GM23248 (cell line): Measurements from ENCODE around the gene CMIP. TPM values are rescaled to one million over a fixed set of nuclear protein-coding genes. Genes with fewer than 3 reads are reported as not detected.

ENCODE experiments used
- DNase-seq: peaks from one replicate; pipeline ENCODE4 v3.0.0-alpha.2; 2015
- H2AFZ ChIP-seq: fragments of 200-600 bp; sonication (generic); 2 replicates; pipeline ENCODE4 v1.6.1; 2016; ENCODE audit warnings: antibody characterized with exemption
- H3F3A ChIP-seq: fragments of 200-600 bp; sonication (generic); 2 replicates; pipeline ENCODE4 v1.6.1; 2016; ENCODE audit warnings: mild to moderate bottlenecking, antibody characterized with exemption, mixed run types; ENCODE audit not compliant: insufficient read depth
- H3K27ac ChIP-seq: fragments of 200-600 bp; sonication (generic); 2 replicates; pipeline ENCODE4 v1.5.1; 2016; ENCODE audit warnings: mild to moderate bottlenecking
- H3K27me3 ChIP-seq: fragments of 200-600 bp; sonication (generic); replicated peaks from 2 replicates; pipeline ENCODE4 v1.6.1; 2016; ENCODE audit warnings: mild to moderate bottlenecking; ENCODE audit not compliant: insufficient read depth
- H3K36me3 ChIP-seq: fragments of 200-600 bp; sonication (generic); 2 replicates; pipeline ENCODE4 v1.6.1; 2016; ENCODE audit warnings: low read depth, mild to moderate bottlenecking
- H3K4me1 ChIP-seq: fragments of 200-600 bp; sonication (generic); 2 replicates; pipeline ENCODE4 v1.6.1; 2016; ENCODE audit warnings: mild to moderate bottlenecking; ENCODE audit not compliant: insufficient read depth
- H3K4me2 ChIP-seq: fragments of 200-600 bp; sonication (generic); one replicate; pipeline ENCODE4 v1.6.1; 2016; ENCODE audit warnings: mild to moderate bottlenecking; ENCODE audit not compliant: unreplicated experiment
- H3K4me3 ChIP-seq: fragments of 200-600 bp; sonication (generic); 2 replicates; pipeline ENCODE4 v1.5.1; 2016; ENCODE audit warnings: mild to moderate bottlenecking
- H3K79me2 ChIP-seq: fragments of 200-600 bp; sonication (generic); 2 replicates; pipeline ENCODE4 v1.6.1; 2016; ENCODE audit warnings: mild to moderate bottlenecking; ENCODE audit not compliant: insufficient read depth
- H3K9ac ChIP-seq: fragments of 200-600 bp; sonication (generic); 2 replicates; pipeline ENCODE4 v1.6.1; 2016; ENCODE audit warnings: mild to moderate bottlenecking
- H3K9me2 ChIP-seq: fragments of 200-600 bp; sonication (generic); 2 replicates; pipeline ENCODE4 v1.6.1; 2016; ENCODE audit warnings: mixed run types, mild to moderate bottlenecking, moderate library complexity; ENCODE audit not compliant: insufficient read depth
- H3K9me3 ChIP-seq: fragments of 200-600 bp; sonication (generic); one replicate; pipeline ENCODE4 v1.6.1; 2017; ENCODE audit warnings: low read depth
- H4K20me1 ChIP-seq: fragments of 200-600 bp; sonication (generic); 2 replicates; pipeline ENCODE4 v1.6.0; 2016; ENCODE audit not compliant: insufficient read depth
- EZH2 ChIP-seq: fragments of 200-600 bp; sonication (generic); IDR thresholded peaks from 2 replicates; pipeline ENCODE4 v1.6.1; 2018; ENCODE audit warnings: antibody characterized with exemption, mild to moderate bottlenecking; ENCODE audit not compliant: insufficient read depth, poor library complexity, severe bottlenecking
- EZH2phosphoT487 ChIP-seq: fragments of 200-600 bp; sonication (generic); IDR thresholded peaks from 2 replicates; pipeline ENCODE4 v1.6.1; 2018; ENCODE audit warnings: antibody characterized with exemption, moderate library complexity, mild to moderate bottlenecking, low read depth; ENCODE audit not compliant: insufficient read depth
- WGBS, 2 experiments: methylation state at CpG; one replicate each; pipeline ENCODE4 v1.1.6; 2015 to 2017; ENCODE audit warnings: low lambda C conversion rate in 2 of 2, low coverage in 1 of 2; ENCODE audit errors: missing lambda C conversion rate in 2 of 2; 5-methylcytosine and 5-hydroxymethylcytosine counted together
- in situ Hi-C: fragments of 300-500 bp; cut with MboI; formaldehyde crosslinking; loops from 2 replicates; pipeline ENCODE4 v1.15.0; 2020
- polyA plus RNA-seq: library from polyadenylated mRNA; unstranded; fragments of >200 nt; fragmentation: Nextera tagmentation; extraction: Ambion mirVana; gene quantifications from 2 replicates; pipeline ENCODE4 v1.2.1, GENCODE V29; 2016
- total RNA-seq: library from RNA; depleted of rRNA; stranded (reverse); fragments of >200 nt; shearing (Covaris generic); gene quantifications from 2 replicates; pipeline ENCODE4 v1.2.3, GENCODE V29; 2014

The CMIP gene
- total and polyA plus RNA-seq, 2 experiments from 2014 or later, result 1.5 to 9.5 TPM

GRCh38 chr16:81588326-81589081, 143.9 kb downstream of the CMIP start:
- no peak for DNase-seq
- no peaks in the 10 kb centered on the region for H3K36me3 ChIP-seq
- WGBS, 2 experiments, result 93 to 97% methylated on average over 17 of the region's 17 CpGs
- no peaks in the 10 kb centered on the region for H4K20me1 ChIP-seq
- no peak overlapping the region for H3K9ac ChIP-seq
- H3K9me3 ChIP-seq, result no peaks in the 10 kb centered on the region
- H3K27ac ChIP-seq, result no peak overlapping the region
- H3K4me3 ChIP-seq, result no peak overlapping the region
- no peaks in the 10 kb centered on the region for H3F3A ChIP-seq
- peaks cover 11% of the 10 kb centered on the region for H3K4me1 ChIP-seq
- H3K4me2 ChIP-seq, result no peak overlapping the region
- no peaks in the 10 kb centered on the region for H3K9me2 ChIP-seq
- H3K27me3 ChIP-seq, result no peaks in the 10 kb centered on the region
- no peak overlapping the region for H2AFZ ChIP-seq
- TF ChIP-seq EZH2phosphoT487, result no peak
- TF ChIP-seq EZH2, result no peak
- H3K79me2 ChIP-seq, result peaks cover 63% of the 10 kb centered on the region
- in situ Hi-C loops, result no loop called here

GRCh38 chr16:81589975-81590650, 145.5 kb downstream of the CMIP start:
- Histone ChIP-seq H3K9me3 (no peaks in the 10 kb centered on the region), H2AFZ (no peak overlapping the region), H3K4me2 (no peak overlapping the region), H3K79me2 (peaks cover 57% of the 10 kb centered on the region), H4K20me1 (no peaks in the 10 kb centered on the region), H3K36me3 (no peaks in the 10 kb centered on the region), H3K4me1 (no peaks in the 10 kb centered on the region), H3K4me3 (no peak overlapping the region), H3K27ac (no peak overlapping the region), H3K9me2 (no peaks in the 10 kb centered on the region), H3K9ac (no peak overlapping the region), H3F3A (no peaks in the 10 kb centered on the region), H3K27me3 (no peaks in the 10 kb centered on the region)
- WGBS, 2 experiments, result 81 to 85% methylated on average over 13 of the region's 13 CpGs
- DNase-seq, result no peak
- no peak for TF ChIP-seq EZH2
- TF ChIP-seq EZH2phosphoT487, result no peak
- in situ Hi-C loops, result no loop called here

- H3F3A ChIP-seq, result no peaks in the 10 kb centered on the region
- no peaks in the 10 kb centered on the region for H3K9me2 ChIP-seq
- no peak overlapping the region for H3K4me3 ChIP-seq
- H3K27me3 ChIP-seq, result no peaks in the 10 kb centered on the region
- TF ChIP-seq EZH2phosphoT487 (no peak), EZH2 (no peak)
- in situ Hi-C loops, result no loop called here
- no peaks in the 10 kb centered on the region for H3K9me3 ChIP-seq
- H3K4me1 ChIP-seq, result no peaks in the 10 kb centered on the region
- H2AFZ ChIP-seq, result no peak overlapping the region
- DNase-seq, result no peak
- H4K20me1 ChIP-seq, result no peaks in the 10 kb centered on the region
- H3K36me3 ChIP-seq, result no peaks in the 10 kb centered on the region
- 86 to 88% methylated on average over 5 of the region's 5 CpGs for WGBS, 2 experiments
- H3K9ac ChIP-seq, result no peak overlapping the region
- peaks cover 60% of the 10 kb centered on the region for H3K79me2 ChIP-seq
- H3K27ac ChIP-seq, result no peak overlapping the region
- H3K4me2 ChIP-seq, result no peak overlapping the region
Observed at GRCh38 chr16:81590714-81591544, 146.3 kb downstream of the CMIP start.

GRCh38 chr16:81591545-81591870, 146.9 kb downstream of the CMIP start:
- Histone ChIP-seq H3K4me2 (no peak overlapping the region), H3K9ac (no peak overlapping the region), H3F3A (no peaks in the 10 kb centered on the region), H3K27me3 (no peaks in the 10 kb centered on the region), H3K9me2 (no peaks in the 10 kb centered on the region), H2AFZ (no peak overlapping the region), H4K20me1 (no peaks in the 10 kb centered on the region), H3K4me1 (no peaks in the 10 kb centered on the region), H3K79me2 (peaks cover 60% of the 10 kb centered on the region), H3K27ac (no peak overlapping the region), H3K36me3 (no peaks in the 10 kb centered on the region), H3K4me3 (no peak overlapping the region), H3K9me3 (no peaks in the 10 kb centered on the region)
- no peak for DNase-seq
- in situ Hi-C loops, result no loop called here
- 93 to 94% methylated on average over 2 of the region's 2 CpGs for WGBS, 2 experiments
- TF ChIP-seq EZH2, result no peak
- no peak for TF ChIP-seq EZH2phosphoT487
